Endodermal cell (in vitro differentiated cells): ENCODE results near the gene TFAP2D. TPM values are rescaled to one million over a fixed set of nuclear protein-coding genes. Genes with fewer than 3 reads are reported as not detected.

Source experiments
- DNase-seq: peaks from one replicate; pipeline ENCODE4 v3.0.0-alpha.2; 2017
- H3K27ac ChIP-seq: 2 replicates; pipeline ENCODE4 v1.5.1; 2013; ENCODE audit warnings: mild to moderate bottlenecking, low read depth, low read length, moderate library complexity
- H3K27me3 ChIP-seq: 2 replicates; pipeline ENCODE4 v1.6.1; 2013; ENCODE audit warnings: mild to moderate bottlenecking, low read length, moderate library complexity; ENCODE audit not compliant: insufficient read depth, control insufficient read depth, poor library complexity, severe bottlenecking
- H3K36me3 ChIP-seq: 2 replicates; pipeline ENCODE4 v1.7.0; 2013; ENCODE audit warnings: mild to moderate bottlenecking, low read length, moderate library complexity; ENCODE audit not compliant: control insufficient read depth, insufficient read depth
- H3K4me1 ChIP-seq: one replicate; pipeline ENCODE4 v1.7.0; 2013; ENCODE audit warnings: low read length; ENCODE audit not compliant: control insufficient read depth, insufficient read depth
- H3K4me3 ChIP-seq: 2 replicates; pipeline ENCODE4 v1.5.1; 2013; ENCODE audit warnings: mild to moderate bottlenecking, low read length, moderate library complexity
- H3K9ac ChIP-seq: 2 replicates; pipeline ENCODE4 v1.6.1; 2013; ENCODE audit warnings: mild to moderate bottlenecking, low read length, moderate library complexity; ENCODE audit not compliant: poor library complexity, severe bottlenecking; ENCODE audit errors: extremely low read depth
- H3K9me3 ChIP-seq: 2 replicates; pipeline ENCODE4 v1.6.1; 2013; ENCODE audit warnings: mild to moderate bottlenecking, low read length, moderate library complexity; ENCODE audit not compliant: control insufficient read depth
- H3K27ac Mint-ChIP-seq: 2 replicates; pipeline ENCODE4 v1.8.0; 2020; ENCODE audit warnings: mixed read lengths
- H3K27me3 Mint-ChIP-seq: 2 replicates; pipeline ENCODE4 v1.8.0; 2021; ENCODE audit warnings: mild to moderate bottlenecking, mixed read lengths; ENCODE audit not compliant: insufficient read depth
- H3K36me3 Mint-ChIP-seq: 2 replicates; pipeline ENCODE4 v1.8.0; 2020; ENCODE audit warnings: low read depth, mixed read lengths
- H3K4me1 Mint-ChIP-seq: 2 replicates; pipeline ENCODE4 v1.8.0; 2020; ENCODE audit warnings: mixed read lengths
- H3K4me3 Mint-ChIP-seq: 2 replicates; pipeline ENCODE4 v1.8.0; 2020; ENCODE audit warnings: mild to moderate bottlenecking, moderate library complexity, mixed read lengths
- H3K9me3 Mint-ChIP-seq: 2 replicates; pipeline ENCODE4 v1.8.0; 2020; ENCODE audit warnings: mild to moderate bottlenecking, mixed read lengths
- CTCF ChIP-seq: fragments of 200-600 bp; sonication (generic); conservative IDR thresholded peaks from 2 replicates; pipeline ENCODE4 v1.5.0; 2021; ENCODE audit warnings: antibody characterized with exemption, mild to moderate bottlenecking
- WGBS, 2 experiments: methylation state at CpG; one replicate each; pipeline versions ENCODE4 v1.1.5 to v1.1.7; 2013; ENCODE audit warnings: missing lambda C conversion rate in 2 of 2, mixed read lengths in 1 of 2; ENCODE audit not compliant: insufficient coverage in 1 of 2, insufficient read length in 1 of 2; 5-methylcytosine and 5-hydroxymethylcytosine counted together
- total RNA-seq, 2 donors: library from RNA; stranded (reverse); fragmentation: NEBNext Ultra II Directional in 1 of 2; extraction: Animal tissue kit (Norgen Biotek cat#: 25700) in 1 of 2; gene quantifications; 2 replicates in 1 of 2; 3 replicates in 1 of 2; pipeline ENCODE4 v1.2.1, GENCODE V29; 2021

TFAP2D gene
- total RNA-seq, 2 donors from 2014 or later = not detected

- H3K4me1 Mint-ChIP-seq = peaks cover 19% of the 10 kb centered on the region
- Histone ChIP-seq H3K27me3 (peaks cover 100% of the 10 kb centered on the region), H3K9me3 (no peaks in the 10 kb centered on the region), H3K36me3 (no peaks in the 10 kb centered on the region), H3K4me3 (peak overlapping the region; percentile 79), H3K4me1 (no peaks in the 10 kb centered on the region), H3K27ac (no peak overlapping the region), H3K9ac (no peak overlapping the region)
- DNase-seq = no peak
- peaks cover 100% of the 10 kb centered on the region for H3K27me3 Mint-ChIP-seq
- H3K27ac Mint-ChIP-seq = no peak overlapping the region
- H3K9me3 Mint-ChIP-seq = no peaks in the 10 kb centered on the region
- H3K36me3 Mint-ChIP-seq = no peaks in the 10 kb centered on the region
- peak overlapping the region; percentile 64 for H3K4me3 Mint-ChIP-seq
- WGBS, 2 experiments = 2 to 6% methylated on average over 3 to 15 of the region's 27 CpGs
- TF ChIP-seq CTCF = no peak
These were observed 706 bp downstream of the TFAP2D start for GRCh38 chr6:50713977-50714486.

DNA sequence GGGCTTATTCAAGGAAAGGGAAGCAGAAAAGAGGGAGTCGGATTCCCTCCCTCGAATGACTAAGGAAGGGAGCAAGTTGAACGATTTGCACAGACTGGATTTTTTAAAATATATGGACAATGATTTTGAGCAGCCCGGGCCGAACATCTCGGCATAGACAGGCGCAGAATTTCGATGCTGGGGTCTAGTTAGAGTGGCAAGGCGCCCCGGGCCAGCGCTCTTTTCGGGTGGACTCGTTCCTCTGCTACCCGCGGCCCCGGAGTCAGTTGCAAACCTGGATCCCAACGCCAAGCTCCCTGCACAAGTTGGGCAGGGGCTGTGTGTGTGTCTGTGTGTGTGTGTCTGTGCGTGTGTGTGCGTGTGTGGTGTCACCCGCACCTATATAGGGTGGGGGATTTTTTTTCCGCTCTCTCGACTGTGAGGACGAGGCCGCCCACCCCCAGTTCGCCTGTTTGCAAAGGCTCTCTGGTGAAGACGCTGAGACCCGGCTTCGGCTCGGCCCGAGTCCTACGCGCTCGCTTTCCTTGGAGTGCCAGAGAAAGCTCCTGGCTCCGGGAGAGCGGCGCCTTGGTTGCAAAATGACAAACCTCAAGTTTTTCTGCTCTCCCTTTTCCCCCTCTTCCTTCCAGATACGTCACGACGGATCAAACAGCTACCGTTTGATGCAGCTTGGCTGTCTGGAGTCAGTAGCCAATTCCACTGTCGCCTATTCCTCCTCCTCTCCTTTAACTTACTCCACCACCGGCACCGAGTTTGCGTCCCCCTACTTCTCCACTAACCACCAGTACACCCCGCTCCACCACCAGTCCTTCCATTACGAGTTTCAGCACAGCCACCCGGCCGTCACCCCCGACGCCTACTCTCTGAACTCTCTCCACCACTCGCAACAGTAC is 1.4 kb downstream of the TFAP2D start:
- H3K27ac ChIP-seq = no peak overlapping the region
- Mint-ChIP-seq H3K4me3 (peak overlapping the region; percentile 64), H3K4me1 (peaks cover 19% of the 10 kb centered on the region), H3K27ac (no peak overlapping the region), H3K36me3 (no peaks in the 10 kb centered on the region), H3K9me3 (no peaks in the 10 kb centered on the region), H3K27me3 (peaks cover 100% of the 10 kb centered on the region)
- no peaks in the 10 kb centered on the region for H3K36me3 ChIP-seq
- H3K27me3 ChIP-seq = peaks cover 100% of the 10 kb centered on the region
- no peaks in the 10 kb centered on the region for H3K9me3 ChIP-seq
- WGBS, 2 experiments = 0 to 1% methylated on average over 16 to 51 of the region's 51 CpGs
- no peak for TF ChIP-seq CTCF
- H3K4me1 ChIP-seq = no peaks in the 10 kb centered on the region
- H3K4me3 ChIP-seq = peak overlapping the region; percentile 79
- DNase-seq = peak; percentile 83
- H3K9ac ChIP-seq = no peak overlapping the region

GRCh38 chr6:50716899-50717509 is 3.7 kb downstream of the TFAP2D start:
- H3K4me3 Mint-ChIP-seq = no peak overlapping the region
- Histone ChIP-seq H3K4me3 (no peak overlapping the region), H3K27ac (no peak overlapping the region), H3K36me3 (no peaks in the 10 kb centered on the region), H3K4me1 (no peaks in the 10 kb centered on the region), H3K27me3 (peaks cover 100% of the 10 kb centered on the region), H3K9ac (no peak overlapping the region), H3K9me3 (no peaks in the 10 kb centered on the region)
- DNase-seq = no peak
- no peaks in the 10 kb centered on the region for H3K36me3 Mint-ChIP-seq
- H3K27ac Mint-ChIP-seq = no peak overlapping the region
- peaks cover 1% of the 10 kb centered on the region for H3K9me3 Mint-ChIP-seq
- H3K27me3 Mint-ChIP-seq = peaks cover 100% of the 10 kb centered on the region
- peaks cover 21% of the 10 kb centered on the region for H3K4me1 Mint-ChIP-seq
- no peak for TF ChIP-seq CTCF
- WGBS, 2 experiments = 9 to 13% methylated on average over 9 to 14 of the region's 14 CpGs
